ENCODE data around the gene IFT88. TPM values are rescaled to one million over a fixed set of nuclear protein-coding genes. Genes with fewer than 3 reads are reported as not detected.

Gene IFT88
- total and polyA plus RNA-seq, 9 of the 15 experiments (the other 6 are each of a cell fraction or from before 2014, with no cell fraction given) = 8.3 to 13.5 (median 10.0) TPM

DNA sequence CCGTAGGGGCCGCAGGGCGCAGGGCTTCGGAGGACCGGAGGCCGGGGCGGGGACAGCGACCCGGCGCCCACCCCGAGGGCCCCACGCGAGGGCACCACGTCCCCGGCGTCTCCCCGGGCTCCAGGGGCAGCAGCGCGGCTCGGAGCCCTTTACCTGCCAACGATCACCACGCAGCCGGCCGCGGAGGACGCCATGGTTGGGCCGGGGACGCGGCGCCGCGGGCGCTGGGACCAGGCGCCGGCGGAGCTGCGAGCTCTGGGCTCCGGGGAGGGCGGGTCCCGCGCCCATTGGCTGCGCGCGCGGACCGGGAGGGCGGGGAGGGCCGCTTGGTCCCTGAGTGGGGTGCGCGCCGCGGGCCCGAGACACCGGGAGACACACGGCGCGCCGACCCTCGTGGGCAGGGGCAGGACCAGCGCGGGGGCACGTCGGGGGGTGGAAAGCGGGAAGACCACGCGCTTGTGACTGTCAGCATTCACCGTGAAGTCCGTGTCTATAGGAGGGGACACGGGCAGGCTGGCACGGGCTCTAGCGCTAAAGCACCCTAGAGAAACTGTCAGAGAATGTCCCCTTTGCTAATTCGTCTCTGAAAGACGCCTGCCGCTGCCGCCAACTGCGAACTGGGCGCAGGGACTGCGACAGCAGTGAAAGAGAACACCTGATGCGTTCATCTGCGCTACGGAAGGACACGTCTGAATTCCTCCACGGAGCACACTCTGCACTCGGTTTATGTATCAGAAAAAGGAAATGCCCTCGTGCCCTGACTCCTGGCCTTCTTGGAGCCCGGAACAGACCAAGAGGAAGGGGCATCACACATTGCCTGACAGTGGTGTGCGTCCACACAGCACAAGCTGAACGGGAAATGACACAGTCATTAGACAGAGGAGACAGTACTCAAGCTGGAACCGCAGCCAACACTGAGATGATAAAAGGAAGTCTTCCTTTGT is 41.1 kb upstream of the IFT88 start, which contains the start of gene CRYL1 (continued):
- TF ChIP-seq MNT (conservative IDR thresholded peaks at IDR 0.05) = peak in 1 of 2 experiments; percentile 38; a peak in 2 of 4 replicates
- TF ChIP-seq HDAC2 (IDR thresholded peaks at IDR 0.05) = no peak
- TF ChIP-seq MYNN (IDR thresholded peaks at IDR 0.05) = no peak
- TF ChIP-seq MYNN (CRISPR knock-in tag; IDR thresholded peaks at IDR 0.05) = no peak
- no peak for TF ChIP-seq ZNF764 (CRISPR knock-in tag; IDR thresholded peaks at IDR 0.05; ENCODE audit: low read depth)
- TF ChIP-seq, protein P1, sequence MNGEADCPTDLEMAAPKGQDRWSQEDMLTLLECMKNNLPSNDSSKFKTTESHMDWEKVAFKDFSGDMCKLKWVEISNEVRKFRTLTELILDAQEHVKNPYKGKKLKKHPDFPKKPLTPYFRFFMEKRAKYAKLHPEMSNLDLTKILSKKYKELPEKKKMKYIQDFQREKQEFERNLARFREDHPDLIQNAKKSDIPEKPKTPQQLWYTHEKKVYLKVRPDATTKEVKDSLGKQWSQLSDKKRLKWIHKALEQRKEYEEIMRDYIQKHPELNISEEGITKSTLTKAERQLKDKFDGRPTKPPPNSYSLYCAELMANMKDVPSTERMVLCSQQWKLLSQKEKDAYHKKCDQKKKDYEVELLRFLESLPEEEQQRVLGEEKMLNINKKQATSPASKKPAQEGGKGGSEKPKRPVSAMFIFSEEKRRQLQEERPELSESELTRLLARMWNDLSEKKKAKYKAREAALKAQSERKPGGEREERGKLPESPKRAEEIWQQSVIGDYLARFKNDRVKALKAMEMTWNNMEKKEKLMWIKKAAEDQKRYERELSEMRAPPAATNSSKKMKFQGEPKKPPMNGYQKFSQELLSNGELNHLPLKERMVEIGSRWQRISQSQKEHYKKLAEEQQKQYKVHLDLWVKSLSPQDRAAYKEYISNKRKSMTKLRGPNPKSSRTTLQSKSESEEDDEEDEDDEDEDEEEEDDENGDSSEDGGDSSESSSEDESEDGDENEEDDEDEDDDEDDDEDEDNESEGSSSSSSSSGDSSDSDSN (IDR thresholded peaks at IDR 0.05; ENCODE audit: borderline replicate concordance in 1 of 2, low read depth in 2 of 2, low read length in 2 of 2) = 0 out of 4 replicates have a peak, but pooled peaks of 1 of the 2 experiments have one; percentile 70
- TF ChIP-seq SNIP1 (IDR thresholded peaks at IDR 0.05; ENCODE audit: low read depth) = no peak
- no peak for TF ChIP-seq HNRNPH1 (optimal IDR thresholded peaks at IDR 0.05; ENCODE audit: low read depth, low read length)
- 0 out of 2 replicates have a peak, but pooled peaks have one; percentile 35 for TF ChIP-seq TEAD2 (tag; IDR thresholded peaks at IDR 0.05)
- TF ChIP-seq TAF15 (IDR thresholded peaks at IDR 0.05; ENCODE audit: low read depth, low read length) = no peak
- peak; percentile 56 for TF ChIP-seq CXXC5 (CRISPR knock-in tag; IDR thresholded peaks at IDR 0.05)
- TF ChIP-seq, protein P2, sequence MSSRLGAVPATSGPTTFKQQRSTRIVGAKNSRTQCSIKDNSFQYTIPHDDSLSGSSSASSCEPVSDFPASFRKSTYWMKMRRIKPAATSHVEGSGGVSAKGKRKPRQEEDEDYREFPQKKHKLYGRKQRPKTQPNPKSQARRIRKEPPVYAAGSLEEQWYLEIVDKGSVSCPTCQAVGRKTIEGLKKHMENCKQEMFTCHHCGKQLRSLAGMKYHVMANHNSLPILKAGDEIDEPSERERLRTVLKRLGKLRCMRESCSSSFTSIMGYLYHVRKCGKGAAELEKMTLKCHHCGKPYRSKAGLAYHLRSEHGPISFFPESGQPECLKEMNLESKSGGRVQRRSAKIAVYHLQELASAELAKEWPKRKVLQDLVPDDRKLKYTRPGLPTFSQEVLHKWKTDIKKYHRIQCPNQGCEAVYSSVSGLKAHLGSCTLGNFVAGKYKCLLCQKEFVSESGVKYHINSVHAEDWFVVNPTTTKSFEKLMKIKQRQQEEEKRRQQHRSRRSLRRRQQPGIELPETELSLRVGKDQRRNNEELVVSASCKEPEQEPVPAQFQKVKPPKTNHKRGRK (tag; IDR thresholded peaks at IDR 0.05) = no peak
- TF ChIP-seq, protein P3, sequence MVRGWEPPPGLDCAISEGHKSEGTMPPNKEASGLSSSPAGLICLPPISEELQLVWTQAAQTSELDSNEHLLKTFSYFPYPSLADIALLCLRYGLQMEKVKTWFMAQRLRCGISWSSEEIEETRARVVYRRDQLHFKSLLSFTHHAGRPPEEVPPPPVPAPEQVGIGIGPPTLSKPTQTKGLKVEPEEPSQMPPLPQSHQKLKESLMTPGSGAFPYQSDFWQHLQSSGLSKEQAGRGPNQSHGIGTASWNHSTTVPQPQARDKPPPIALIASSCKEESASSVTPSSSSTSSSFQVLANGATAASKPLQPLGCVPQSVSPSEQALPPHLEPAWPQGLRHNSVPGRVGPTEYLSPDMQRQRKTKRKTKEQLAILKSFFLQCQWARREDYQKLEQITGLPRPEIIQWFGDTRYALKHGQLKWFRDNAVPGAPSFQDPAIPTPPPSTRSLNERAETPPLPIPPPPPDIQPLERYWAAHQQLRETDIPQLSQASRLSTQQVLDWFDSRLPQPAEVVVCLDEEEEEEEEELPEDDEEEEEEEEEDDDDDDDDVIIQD (CRISPR knock-in tag; IDR thresholded peaks at IDR 0.05) = no peak
- 0 out of 2 replicates have a peak, but pooled peaks have one; percentile 48 for TF ChIP-seq SUPT5H (IDR thresholded peaks at IDR 0.05)
- no peak for TF ChIP-seq EHMT2 (IDR thresholded peaks at IDR 0.05)
- TF ChIP-seq ZNF766 (CRISPR knock-in tag; conservative IDR thresholded peaks at IDR 0.05) = no peak
- no peak for TF ChIP-seq ATF7 (IDR thresholded peaks at IDR 0.05)
- no peak for TF ChIP-seq USF2 (CRISPR knock-in tag; IDR thresholded peaks at IDR 0.05)
- TF ChIP-seq CREM (IDR thresholded peaks at IDR 0.05; ENCODE audit: low read depth) = peak; percentile 78
- TF ChIP-seq GATAD2B (IDR thresholded peaks at IDR 0.05; ENCODE audit: borderline replicate concordance) = peak; percentile 36; the same call in 1 of the 2 replicates

Measured in K562 (cell line).